ENCODE results near the gene LRRC38. TPM values are rescaled to one million over a fixed set of nuclear protein-coding genes. Genes with fewer than 3 reads are reported as not detected.

Gene LRRC38
- total and polyA plus RNA-seq, 2 donors (not counting 1 experiment from before 2014, with no cell fraction given) = not detected

DNA sequence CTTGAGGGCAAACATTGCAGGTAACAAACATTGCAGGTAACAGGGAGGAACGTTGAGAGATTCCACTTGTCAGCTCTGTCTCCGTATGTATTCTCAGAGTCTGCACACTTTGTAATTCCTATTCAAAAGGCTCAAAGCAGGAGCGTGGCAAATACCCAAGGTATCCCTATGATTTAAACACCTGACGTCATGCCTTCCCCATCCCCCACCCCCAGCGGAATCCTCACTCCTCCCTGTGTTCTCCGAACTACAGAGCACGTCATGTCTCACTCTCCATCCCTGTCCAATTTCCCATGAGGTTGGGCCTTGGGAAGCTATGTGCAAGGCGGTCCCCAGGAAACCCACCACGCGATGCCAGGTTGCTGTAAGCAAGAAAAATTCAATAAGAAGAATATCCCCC lies 2.8 kb upstream of the LRRC38 start:
- Mint-ChIP-seq H3K4me3 (no peak overlapping the region), H3K27me3 (peaks cover 57% of the 10 kb centered on the region), H3K27ac (no peak overlapping the region), H3K4me1 (peaks cover 2% of the 10 kb centered on the region), H3K9me3 (ENCODE audit: insufficient read depth) (peaks cover 4% of the 10 kb centered on the region)
- no peak for DNase-seq
- Histone ChIP-seq H3K4me3 (ENCODE audit: control extremely low read depth in 1 of 5, extremely low read depth in 1 of 5, insufficient read depth in 1 of 5, low read depth in 2 of 5, low read length in 4 of 5) (no peak overlapping the region), H3K27me3 (replicated peaks in 1 of 4; ENCODE audit: control extremely low read depth in 1 of 4, control insufficient read depth in 3 of 4, insufficient read depth in 4 of 4, low read length in 3 of 4) (peaks cover 0 to 23% (median 0%) of the 10 kb centered on the region in 4 experiments), H3K79me2 (ENCODE audit: control insufficient read depth, insufficient read depth, low read length) (no peaks in the 10 kb centered on the region), H3K27ac (ENCODE audit: low read length in 2 of 2) (no peak overlapping the region), H3K4me2 (replicated peaks; ENCODE audit: low read depth, low read length, poor library complexity, severe bottlenecking) (no peak overlapping the region), H2AFZ (ENCODE audit: insufficient read depth, low read depth, low read length, poor library complexity, severe bottlenecking) (no peak overlapping the region), H4K20me1 (ENCODE audit: control insufficient read depth, insufficient read depth, low read length, poor library complexity, severe bottlenecking) (no peaks in the 10 kb centered on the region), H3K36me3 (replicated peaks in 1 of 2; ENCODE audit: control extremely low read depth in 1 of 2, control insufficient read depth in 1 of 2, extremely low read depth in 1 of 2, insufficient read depth in 2 of 2, low read length in 1 of 2) (no peaks in the 10 kb centered on the region), H3K9me3 (ENCODE audit: control extremely low read depth in 1 of 3, control insufficient read depth in 2 of 3, insufficient read depth in 1 of 3, low read length in 2 of 3) (peaks cover 0 to 13% (median 0%) of the 10 kb centered on the region in 3 donors), H3K4me1 (ENCODE audit: control insufficient read depth in 2 of 2, insufficient read depth in 2 of 2, low read length in 2 of 2) (no peaks in the 10 kb centered on the region), H3K9ac (ENCODE audit: low read length) (no peak overlapping the region)
- 82% methylated on average over 10 of the region's 10 CpGs for WGBS (ENCODE audit: insufficient coverage)
- ATAC-seq (ENCODE audit: low read depth) = no peak
- intact Hi-C loops (cut with micrococcal nuclease) = loop anchor here (5.0 kb wide), 1 partner anchor 211 kb away; no protein-coding TSS in a partner anchor
- POLR2A ChIA-PET = no interaction called here
- TF ChIP-seq, protein P1, sequence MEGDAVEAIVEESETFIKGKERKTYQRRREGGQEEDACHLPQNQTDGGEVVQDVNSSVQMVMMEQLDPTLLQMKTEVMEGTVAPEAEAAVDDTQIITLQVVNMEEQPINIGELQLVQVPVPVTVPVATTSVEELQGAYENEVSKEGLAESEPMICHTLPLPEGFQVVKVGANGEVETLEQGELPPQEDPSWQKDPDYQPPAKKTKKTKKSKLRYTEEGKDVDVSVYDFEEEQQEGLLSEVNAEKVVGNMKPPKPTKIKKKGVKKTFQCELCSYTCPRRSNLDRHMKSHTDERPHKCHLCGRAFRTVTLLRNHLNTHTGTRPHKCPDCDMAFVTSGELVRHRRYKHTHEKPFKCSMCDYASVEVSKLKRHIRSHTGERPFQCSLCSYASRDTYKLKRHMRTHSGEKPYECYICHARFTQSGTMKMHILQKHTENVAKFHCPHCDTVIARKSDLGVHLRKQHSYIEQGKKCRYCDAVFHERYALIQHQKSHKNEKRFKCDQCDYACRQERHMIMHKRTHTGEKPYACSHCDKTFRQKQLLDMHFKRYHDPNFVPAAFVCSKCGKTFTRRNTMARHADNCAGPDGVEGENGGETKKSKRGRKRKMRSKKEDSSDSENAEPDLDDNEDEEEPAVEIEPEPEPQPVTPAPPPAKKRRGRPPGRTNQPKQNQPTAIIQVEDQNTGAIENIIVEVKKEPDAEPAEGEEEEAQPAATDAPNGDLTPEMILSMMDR (IDR thresholded peaks at IDR 0.05) = no peak
- no peak for TF ChIP-seq EZH2 (IDR thresholded peaks at IDR 0.05; ENCODE audit: borderline replicate concordance, insufficient read depth, low read depth, low read length, poor library complexity, severe bottlenecking)
- CTCF ChIA-PET = no interaction called here

DNA sequence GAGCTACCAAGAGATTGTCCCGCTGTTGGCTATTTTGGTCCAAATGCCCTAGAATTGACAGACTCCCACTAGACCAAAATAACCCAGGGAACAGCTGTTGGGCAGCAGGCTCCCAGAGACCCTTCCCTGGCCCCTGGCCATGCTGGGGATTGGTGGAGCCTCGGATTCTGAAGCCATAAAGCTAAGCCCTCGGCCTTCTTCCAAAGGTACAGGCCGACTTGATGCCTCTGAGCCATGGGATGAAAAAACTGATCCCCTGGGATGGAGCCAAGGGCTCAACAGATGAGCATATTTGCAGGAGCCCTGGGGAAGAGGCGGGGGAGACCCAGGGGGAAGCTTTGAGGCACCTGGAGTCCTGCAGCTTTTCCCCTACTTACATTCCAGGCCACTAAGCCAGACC lies 1.0 kb upstream of the LRRC38 start:
- 78% methylated on average over 5 of the region's 5 CpGs for WGBS (ENCODE audit: insufficient coverage)
- Mint-ChIP-seq H3K4me3 (no peak overlapping the region), H3K27ac (no peak overlapping the region), H3K4me1 (peaks cover 2% of the 10 kb centered on the region), H3K27me3 (peaks cover 56% of the 10 kb centered on the region), H3K9me3 (ENCODE audit: insufficient read depth) (peaks cover 4% of the 10 kb centered on the region)
- TF ChIP-seq, protein P1 (IDR thresholded peaks at IDR 0.05) = no peak
- no peak for TF ChIP-seq EZH2 (IDR thresholded peaks at IDR 0.05; ENCODE audit: borderline replicate concordance, insufficient read depth, low read depth, low read length, poor library complexity, severe bottlenecking)
- Histone ChIP-seq H3K4me3 (ENCODE audit: control extremely low read depth in 1 of 5, extremely low read depth in 1 of 5, insufficient read depth in 1 of 5, low read depth in 2 of 5, low read length in 4 of 5) (no peak overlapping the region), H4K20me1 (ENCODE audit: control insufficient read depth, insufficient read depth, low read length, poor library complexity, severe bottlenecking) (no peaks in the 10 kb centered on the region), H3K9ac (ENCODE audit: low read length) (no peak overlapping the region), H3K27ac (ENCODE audit: low read length in 2 of 2) (no peak overlapping the region), H2AFZ (ENCODE audit: insufficient read depth, low read depth, low read length, poor library complexity, severe bottlenecking) (no peak overlapping the region), H3K27me3 (replicated peaks in 1 of 4; ENCODE audit: control extremely low read depth in 1 of 4, control insufficient read depth in 3 of 4, insufficient read depth in 4 of 4, low read length in 3 of 4) (peaks cover 0 to 23% (median 0%) of the 10 kb centered on the region in 4 experiments), H3K36me3 (replicated peaks in 1 of 2; ENCODE audit: control extremely low read depth in 1 of 2, control insufficient read depth in 1 of 2, extremely low read depth in 1 of 2, insufficient read depth in 2 of 2, low read length in 1 of 2) (no peaks in the 10 kb centered on the region), H3K4me2 (replicated peaks; ENCODE audit: low read depth, low read length, poor library complexity, severe bottlenecking) (no peak overlapping the region), H3K9me3 (ENCODE audit: control extremely low read depth in 1 of 3, control insufficient read depth in 2 of 3, insufficient read depth in 1 of 3, low read length in 2 of 3) (peaks cover 0 to 13% (median 0%) of the 10 kb centered on the region in 3 donors), H3K79me2 (ENCODE audit: control insufficient read depth, insufficient read depth, low read length) (no peaks in the 10 kb centered on the region), H3K4me1 (ENCODE audit: control insufficient read depth in 2 of 2, insufficient read depth in 2 of 2, low read length in 2 of 2) (no peaks in the 10 kb centered on the region)
- ChIA-PET CTCF (no interaction called here), POLR2A (no interaction called here)
- intact Hi-C loops (cut with micrococcal nuclease) = loop anchor here (5.0 kb wide), 1 partner anchor 212 kb away; no protein-coding TSS in a partner anchor
- ATAC-seq (ENCODE audit: low read depth) (no peak), DNase-seq (no peak)

All from B cell (primary cell).